Prostate gland (tissue), 2 donors: ENCODE results near the gene SOX18.

ENCODE experiments used
- CTCF ChIP-seq, 4 experiments: fragments of 200-600 bp in 2 of 4; fragments of 450-650 bp in 2 of 4; sonication (generic) in 2 of 4; IDR thresholded peaks; 1 replicate in 3 of 4; 2 replicates in 1 of 4; pipeline ENCODE4 v1.5.1; 2016 to 2019; ENCODE audit warnings: antibody characterized with exemption in 4 of 4, mild to moderate bottlenecking in 2 of 4, moderate library complexity in 2 of 4
- POLR2A ChIP-seq: fragments of 450-650 bp; IDR thresholded peaks from one replicate; pipeline ENCODE4 v1.6.1; 2016; ENCODE audit warnings: antibody characterized with exemption, mild to moderate bottlenecking

- TF ChIP-seq CTCF (IDR thresholded peaks at IDR 0.05) (no peak), POLR2A (no peak)
Observed at GRCh38 chr20:64045346-64046011, 4.0 kb downstream of the SOX18 start.
